WTC11 (cell line): Measurements from ENCODE around the gene UTS2B. TPM values are rescaled to one million over a fixed set of nuclear protein-coding genes. Genes with fewer than 3 reads are reported as not detected.

Source experiments
- ATAC-seq: fragments of 200-7000 bp; cut with Tn5 transposase; 2 replicates; pipeline ENCODE4 v1.10.0; 2021; ENCODE audit warnings: mild to moderate bottlenecking, moderate library complexity
- CTCF ChIA-PET: fragments of 300-600 bp; sonication (Branson Sonifier 250); formaldehyde crosslinking; loops from one replicate; lab custom pipeline; 2021; ENCODE audit warnings: antibody characterized with exemption; lab: Charles Lee
- POLR2A ChIA-PET: fragments of 350-600 bp; sonication (Branson Sonifier 250); formaldehyde crosslinking; loops from one replicate; lab custom pipeline; 2021; ENCODE audit warnings: antibody characterized with exemption; lab: Charles Lee
- DNase-seq: peaks from one replicate; pipeline ENCODE4 v3.0.0; 2021; ENCODE audit warnings: low spot score
- H3K27ac Mint-ChIP-seq: 2 replicates; pipeline ENCODE4 v1.8.0; 2021; ENCODE audit warnings: mixed read lengths
- H3K27me3 Mint-ChIP-seq: 2 replicates; pipeline ENCODE4 v1.8.0; 2021; ENCODE audit warnings: low read depth, mild to moderate bottlenecking, moderate library complexity, mixed read lengths
- H3K36me3 Mint-ChIP-seq: 2 replicates; pipeline ENCODE4 v1.8.0; 2021; ENCODE audit warnings: mixed read lengths
- H3K4me1 Mint-ChIP-seq: 2 replicates; pipeline ENCODE4 v1.8.0; 2022; ENCODE audit warnings: mixed read lengths
- H3K4me3 Mint-ChIP-seq: 2 replicates; pipeline ENCODE4 v1.8.0; 2021; ENCODE audit warnings: mild to moderate bottlenecking, moderate library complexity, mixed read lengths
- H3K9me3 Mint-ChIP-seq: 2 replicates; pipeline ENCODE4 v1.8.0; 2021; ENCODE audit warnings: mixed read lengths
- CREB1 ChIP-seq: sonication (generic); formaldehyde crosslinking; IDR thresholded peaks from 2 replicates; pipeline ENCODE4 v1.8.0; 2023; ENCODE audit warnings: mild to moderate bottlenecking, missing genetic modification reagents
- ELF4 ChIP-seq: sonication (generic); formaldehyde crosslinking; IDR thresholded peaks from 2 replicates; pipeline ENCODE4 v1.8.1; 2022; ENCODE audit warnings: low read depth, mild to moderate bottlenecking, moderate library complexity, missing genetic modification reagents
- JAZF1 ChIP-seq: fragments of 250-450 bp; sonication (Bioruptor Pico); IDR thresholded peaks from 2 replicates; pipeline ENCODE4 v1.9.0; 2021; ENCODE audit warnings: moderate library complexity, mild to moderate bottlenecking, inconsistent platforms
- JUN ChIP-seq: sonication (generic); formaldehyde crosslinking; IDR thresholded peaks from 2 replicates; pipeline ENCODE4 v1.8.0; 2023; ENCODE audit warnings: mild to moderate bottlenecking, missing genetic modification reagents
- KAT7 ChIP-seq: sonication (generic); formaldehyde crosslinking; IDR thresholded peaks from 2 replicates; pipeline ENCODE4 v1.8.1; 2023; ENCODE audit warnings: missing genetic modification reagents, mild to moderate bottlenecking, borderline replicate concordance
- TCF7 ChIP-seq: sonication (generic); formaldehyde crosslinking; IDR thresholded peaks from 2 replicates; pipeline ENCODE4 v1.8.0; 2022; ENCODE audit warnings: mild to moderate bottlenecking, low read depth, missing genetic modification reagents, moderate library complexity
- ZNF121 ChIP-seq: sonication (generic); formaldehyde crosslinking; IDR thresholded peaks from 2 replicates; pipeline ENCODE4 v1.8.0; 2023; ENCODE audit warnings: missing genetic modification reagents
- ZNF396 ChIP-seq: fragments of 250-450 bp; sonication (Bioruptor Pico); IDR thresholded peaks from 2 replicates; pipeline ENCODE4 v1.8.0; 2021; ENCODE audit warnings: mild to moderate bottlenecking, moderate library complexity, borderline replicate concordance
- ZNF423 ChIP-seq: fragments of 250-450 bp; sonication (Bioruptor Pico); IDR thresholded peaks from 2 replicates; pipeline ENCODE4 v2.1.2; 2022; ENCODE audit warnings: mild to moderate bottlenecking, moderate library complexity
- total RNA-seq: library from RNA; stranded (reverse); gene quantifications from 3 replicates; pipeline ENCODE4 v1.2.3, GENCODE V29; 2021
- TF ChIP-seq, protein P1 (sequence below): sonication (generic); formaldehyde crosslinking; IDR thresholded peaks from 2 replicates; pipeline ENCODE4 v1.8.1; 2022; ENCODE audit warnings: missing genetic modification reagents, borderline replicate concordance
- TF ChIP-seq, protein P2 (sequence below): fragments of 250-450 bp; sonication (Bioruptor Pico); conservative IDR thresholded peaks from 2 replicates; pipeline ENCODE4 v1.9.0; 2021; ENCODE audit warnings: mild to moderate bottlenecking
- TF ChIP-seq, protein P3 (sequence below): fragments of 250-450 bp; sonication (Bioruptor Pico); IDR thresholded peaks from 2 replicates; pipeline ENCODE4 v1.9.0; 2021; ENCODE audit warnings: moderate library complexity, mild to moderate bottlenecking, inconsistent platforms, borderline replicate concordance
- TF ChIP-seq, protein P4 (sequence below): sonication (generic); formaldehyde crosslinking; IDR thresholded peaks from 2 replicates; pipeline ENCODE4 v1.8.1; 2022; ENCODE audit warnings: mild to moderate bottlenecking, moderate library complexity, missing genetic modification reagents
- TF ChIP-seq, protein P5 (sequence below): fragments of 250-450 bp; sonication (Bioruptor Pico); IDR thresholded peaks from 2 replicates; pipeline ENCODE4 v2.1.2; 2022; ENCODE audit warnings: mild to moderate bottlenecking, moderate library complexity
- TF ChIP-seq, protein P6 (sequence below): sonication (generic); formaldehyde crosslinking; IDR thresholded peaks from 2 replicates; pipeline ENCODE4 v1.8.0; 2023; ENCODE audit warnings: missing genetic modification reagents, mild to moderate bottlenecking, borderline replicate concordance
- TF ChIP-seq, protein P7 (sequence below): fragments of 250-450 bp; sonication (Bioruptor Pico); IDR thresholded peaks from 2 replicates; pipeline ENCODE4 v1.8.0; 2021; ENCODE audit warnings: mild to moderate bottlenecking
- TF ChIP-seq, protein P8 (sequence below): sonication (generic); formaldehyde crosslinking; IDR thresholded peaks from 2 replicates; pipeline ENCODE4 v1.8.0; 2023; ENCODE audit warnings: missing genetic modification reagents

UTS2B gene
- total RNA-seq, 1 experiment from 2014 or later, result not detected

DNA sequence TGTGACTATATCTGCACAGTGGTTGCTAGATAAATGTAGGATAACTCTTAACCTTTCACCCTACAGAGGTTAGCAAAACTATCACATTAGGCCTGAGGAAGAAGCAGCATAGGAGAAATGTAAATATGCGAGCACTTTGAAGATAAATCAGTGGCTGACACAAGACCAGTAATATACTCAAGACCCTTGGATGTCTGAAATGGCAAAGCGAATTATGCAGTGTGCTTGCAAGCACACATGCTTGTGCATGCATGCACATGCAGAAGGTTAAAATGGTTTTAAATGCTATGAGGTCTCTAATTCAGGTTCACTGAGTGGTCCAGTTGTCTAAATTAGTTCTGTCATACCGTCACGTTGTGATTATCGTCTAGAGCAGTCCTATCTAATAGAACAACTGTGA lies 13.6 kb upstream of the UTS2B start:
- Mint-ChIP-seq H3K4me3 (no peak overlapping the region), H3K4me1 (peaks cover 47% of the 10 kb centered on the region), H3K36me3 (no peaks in the 10 kb centered on the region)
- ChIA-PET CTCF (no interaction called here), POLR2A (no interaction called here)
- DNase-seq (no peak), ATAC-seq (no peak)
- TF ChIP-seq ZNF396 (CRISPR knock-in tag) (no peak), TCF7 (CRISPR knock-in tag) (no peak), ZNF121 (CRISPR knock-in tag) (no peak), CREB1 (CRISPR knock-in tag) (no peak), JAZF1 (CRISPR knock-in tag) (no peak), ELF4 (no peak), JUN (CRISPR knock-in tag) (no peak), KAT7 (CRISPR knock-in tag) (no peak), ZNF423 (CRISPR knock-in tag) (no peak)
- TF ChIP-seq, protein P1, sequence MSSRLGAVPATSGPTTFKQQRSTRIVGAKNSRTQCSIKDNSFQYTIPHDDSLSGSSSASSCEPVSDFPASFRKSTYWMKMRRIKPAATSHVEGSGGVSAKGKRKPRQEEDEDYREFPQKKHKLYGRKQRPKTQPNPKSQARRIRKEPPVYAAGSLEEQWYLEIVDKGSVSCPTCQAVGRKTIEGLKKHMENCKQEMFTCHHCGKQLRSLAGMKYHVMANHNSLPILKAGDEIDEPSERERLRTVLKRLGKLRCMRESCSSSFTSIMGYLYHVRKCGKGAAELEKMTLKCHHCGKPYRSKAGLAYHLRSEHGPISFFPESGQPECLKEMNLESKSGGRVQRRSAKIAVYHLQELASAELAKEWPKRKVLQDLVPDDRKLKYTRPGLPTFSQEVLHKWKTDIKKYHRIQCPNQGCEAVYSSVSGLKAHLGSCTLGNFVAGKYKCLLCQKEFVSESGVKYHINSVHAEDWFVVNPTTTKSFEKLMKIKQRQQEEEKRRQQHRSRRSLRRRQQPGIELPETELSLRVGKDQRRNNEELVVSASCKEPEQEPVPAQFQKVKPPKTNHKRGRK, result no peak
- TF ChIP-seq, protein P2, sequence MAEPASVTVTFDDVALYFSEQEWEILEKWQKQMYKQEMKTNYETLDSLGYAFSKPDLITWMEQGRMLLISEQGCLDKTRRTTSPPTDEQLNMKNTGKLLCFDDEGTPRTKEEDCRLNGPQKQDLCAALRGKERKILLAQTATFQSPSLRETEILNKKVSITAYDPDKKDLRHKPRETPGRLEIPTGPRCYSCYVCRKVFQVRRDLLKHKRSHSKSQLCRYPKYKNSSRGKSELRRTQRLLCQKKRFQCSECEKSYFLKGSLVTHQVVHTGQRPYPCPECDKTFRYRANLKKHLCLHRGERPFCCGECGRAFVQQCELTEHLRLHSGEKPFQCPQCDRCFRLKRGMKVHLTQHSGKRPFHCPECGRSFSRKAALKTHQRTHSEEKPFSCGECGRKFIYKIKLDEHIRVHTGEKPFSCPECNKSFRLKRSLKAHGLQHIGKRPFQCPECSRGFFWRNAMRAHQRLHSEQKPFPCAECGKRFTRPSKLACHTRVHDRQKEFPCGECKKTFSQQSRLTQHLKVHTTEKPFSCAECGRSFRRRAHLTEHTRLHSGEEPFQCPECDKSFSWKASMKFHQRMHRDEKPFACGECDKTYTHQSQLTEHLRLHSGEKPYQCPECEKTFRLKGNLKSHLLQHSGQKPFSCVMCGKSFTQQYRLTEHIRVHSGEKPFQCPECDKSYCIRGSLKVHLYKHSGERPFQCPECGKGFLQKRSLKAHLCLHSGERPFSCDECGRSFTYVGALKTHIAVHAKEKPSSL, result no peak
- TF ChIP-seq, protein P3, sequence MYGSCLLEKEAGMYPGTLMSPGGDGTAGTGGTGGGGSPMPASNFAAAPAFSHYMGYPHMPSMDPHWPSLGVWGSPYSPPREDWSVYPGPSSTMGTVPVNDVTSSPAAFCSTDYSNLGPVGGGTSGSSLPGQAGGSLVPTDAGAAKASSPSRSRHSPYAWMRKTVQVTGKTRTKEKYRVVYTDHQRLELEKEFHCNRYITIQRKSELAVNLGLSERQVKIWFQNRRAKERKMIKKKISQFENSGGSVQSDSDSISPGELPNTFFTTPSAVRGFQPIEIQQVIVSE (CRISPR knock-in tag), result no peak
- TF ChIP-seq, protein P4, sequence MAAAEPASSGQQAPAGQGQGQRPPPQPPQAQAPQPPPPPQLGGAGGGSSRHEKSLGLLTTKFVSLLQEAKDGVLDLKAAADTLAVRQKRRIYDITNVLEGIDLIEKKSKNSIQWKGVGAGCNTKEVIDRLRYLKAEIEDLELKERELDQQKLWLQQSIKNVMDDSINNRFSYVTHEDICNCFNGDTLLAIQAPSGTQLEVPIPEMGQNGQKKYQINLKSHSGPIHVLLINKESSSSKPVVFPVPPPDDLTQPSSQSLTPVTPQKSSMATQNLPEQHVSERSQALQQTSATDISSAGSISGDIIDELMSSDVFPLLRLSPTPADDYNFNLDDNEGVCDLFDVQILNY (CRISPR knock-in tag), result no peak
- TF ChIP-seq, protein P5, sequence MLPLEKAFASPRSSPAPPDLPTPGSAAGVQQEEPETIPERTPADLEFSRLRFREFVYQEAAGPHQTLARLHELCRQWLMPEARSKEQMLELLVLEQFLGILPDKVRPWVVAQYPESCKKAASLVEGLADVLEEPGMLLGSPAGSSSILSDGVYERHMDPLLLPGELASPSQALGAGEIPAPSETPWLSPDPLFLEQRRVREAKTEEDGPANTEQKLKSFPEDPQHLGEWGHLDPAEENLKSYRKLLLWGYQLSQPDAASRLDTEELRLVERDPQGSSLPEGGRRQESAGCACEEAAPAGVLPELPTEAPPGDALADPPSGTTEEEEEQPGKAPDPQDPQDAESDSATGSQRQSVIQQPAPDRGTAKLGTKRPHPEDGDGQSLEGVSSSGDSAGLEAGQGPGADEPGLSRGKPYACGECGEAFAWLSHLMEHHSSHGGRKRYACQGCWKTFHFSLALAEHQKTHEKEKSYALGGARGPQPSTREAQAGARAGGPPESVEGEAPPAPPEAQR (CRISPR knock-in tag), result no peak
- TF ChIP-seq, protein P6, sequence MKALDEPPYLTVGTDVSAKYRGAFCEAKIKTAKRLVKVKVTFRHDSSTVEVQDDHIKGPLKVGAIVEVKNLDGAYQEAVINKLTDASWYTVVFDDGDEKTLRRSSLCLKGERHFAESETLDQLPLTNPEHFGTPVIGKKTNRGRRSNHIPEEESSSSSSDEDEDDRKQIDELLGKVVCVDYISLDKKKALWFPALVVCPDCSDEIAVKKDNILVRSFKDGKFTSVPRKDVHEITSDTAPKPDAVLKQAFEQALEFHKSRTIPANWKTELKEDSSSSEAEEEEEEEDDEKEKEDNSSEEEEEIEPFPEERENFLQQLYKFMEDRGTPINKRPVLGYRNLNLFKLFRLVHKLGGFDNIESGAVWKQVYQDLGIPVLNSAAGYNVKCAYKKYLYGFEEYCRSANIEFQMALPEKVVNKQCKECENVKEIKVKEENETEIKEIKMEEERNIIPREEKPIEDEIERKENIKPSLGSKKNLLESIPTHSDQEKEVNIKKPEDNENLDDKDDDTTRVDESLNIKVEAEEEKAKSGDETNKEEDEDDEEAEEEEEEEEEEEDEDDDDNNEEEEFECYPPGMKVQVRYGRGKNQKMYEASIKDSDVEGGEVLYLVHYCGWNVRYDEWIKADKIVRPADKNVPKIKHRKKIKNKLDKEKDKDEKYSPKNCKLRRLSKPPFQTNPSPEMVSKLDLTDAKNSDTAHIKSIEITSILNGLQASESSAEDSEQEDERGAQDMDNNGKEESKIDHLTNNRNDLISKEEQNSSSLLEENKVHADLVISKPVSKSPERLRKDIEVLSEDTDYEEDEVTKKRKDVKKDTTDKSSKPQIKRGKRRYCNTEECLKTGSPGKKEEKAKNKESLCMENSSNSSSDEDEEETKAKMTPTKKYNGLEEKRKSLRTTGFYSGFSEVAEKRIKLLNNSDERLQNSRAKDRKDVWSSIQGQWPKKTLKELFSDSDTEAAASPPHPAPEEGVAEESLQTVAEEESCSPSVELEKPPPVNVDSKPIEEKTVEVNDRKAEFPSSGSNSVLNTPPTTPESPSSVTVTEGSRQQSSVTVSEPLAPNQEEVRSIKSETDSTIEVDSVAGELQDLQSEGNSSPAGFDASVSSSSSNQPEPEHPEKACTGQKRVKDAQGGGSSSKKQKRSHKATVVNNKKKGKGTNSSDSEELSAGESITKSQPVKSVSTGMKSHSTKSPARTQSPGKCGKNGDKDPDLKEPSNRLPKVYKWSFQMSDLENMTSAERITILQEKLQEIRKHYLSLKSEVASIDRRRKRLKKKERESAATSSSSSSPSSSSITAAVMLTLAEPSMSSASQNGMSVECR (CRISPR knock-in tag), result no peak
- TF ChIP-seq, protein P7, sequence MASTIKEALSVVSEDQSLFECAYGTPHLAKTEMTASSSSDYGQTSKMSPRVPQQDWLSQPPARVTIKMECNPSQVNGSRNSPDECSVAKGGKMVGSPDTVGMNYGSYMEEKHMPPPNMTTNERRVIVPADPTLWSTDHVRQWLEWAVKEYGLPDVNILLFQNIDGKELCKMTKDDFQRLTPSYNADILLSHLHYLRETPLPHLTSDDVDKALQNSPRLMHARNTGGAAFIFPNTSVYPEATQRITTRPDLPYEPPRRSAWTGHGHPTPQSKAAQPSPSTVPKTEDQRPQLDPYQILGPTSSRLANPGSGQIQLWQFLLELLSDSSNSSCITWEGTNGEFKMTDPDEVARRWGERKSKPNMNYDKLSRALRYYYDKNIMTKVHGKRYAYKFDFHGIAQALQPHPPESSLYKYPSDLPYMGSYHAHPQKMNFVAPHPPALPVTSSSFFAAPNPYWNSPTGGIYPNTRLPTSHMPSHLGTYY, result no peak
- TF ChIP-seq, protein P8, sequence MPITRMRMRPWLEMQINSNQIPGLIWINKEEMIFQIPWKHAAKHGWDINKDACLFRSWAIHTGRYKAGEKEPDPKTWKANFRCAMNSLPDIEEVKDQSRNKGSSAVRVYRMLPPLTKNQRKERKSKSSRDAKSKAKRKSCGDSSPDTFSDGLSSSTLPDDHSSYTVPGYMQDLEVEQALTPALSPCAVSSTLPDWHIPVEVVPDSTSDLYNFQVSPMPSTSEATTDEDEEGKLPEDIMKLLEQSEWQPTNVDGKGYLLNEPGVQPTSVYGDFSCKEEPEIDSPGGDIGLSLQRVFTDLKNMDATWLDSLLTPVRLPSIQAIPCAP, result no peak
- TF ChIP-seq, all 79 proteins: peak for 0
- H3K27ac Mint-ChIP-seq, result 0 out of 2 replicates have a peak overlapping the region, but pooled peaks have one; percentile 14
- no peaks in the 10 kb centered on the region for H3K9me3 Mint-ChIP-seq
- no peaks in the 10 kb centered on the region for H3K27me3 Mint-ChIP-seq
